ENCODE measurements around the gene NTRK2.

Gene NTRK2

DNA sequence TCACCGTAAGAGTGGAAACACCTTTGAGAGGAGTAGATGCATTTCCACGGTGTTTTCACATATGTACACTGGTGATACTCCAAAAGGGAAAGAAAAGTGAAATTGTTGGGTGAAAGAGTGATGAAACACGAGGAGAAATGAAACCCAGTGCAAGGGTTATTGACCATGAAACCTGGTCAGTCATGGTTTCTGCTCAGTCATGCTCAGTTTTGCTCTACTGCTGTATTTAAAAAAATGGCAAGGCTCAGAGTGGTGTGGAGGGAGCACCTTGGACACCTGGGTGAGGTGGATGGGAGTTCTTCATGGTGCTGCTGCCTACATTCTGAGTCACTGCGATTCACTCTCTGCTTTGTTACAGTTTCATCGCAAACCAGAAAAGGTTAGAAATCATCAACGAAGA lies 32.3 kb downstream of the NTRK2 start (continued):
- TF ChIP-seq, protein P1, sequence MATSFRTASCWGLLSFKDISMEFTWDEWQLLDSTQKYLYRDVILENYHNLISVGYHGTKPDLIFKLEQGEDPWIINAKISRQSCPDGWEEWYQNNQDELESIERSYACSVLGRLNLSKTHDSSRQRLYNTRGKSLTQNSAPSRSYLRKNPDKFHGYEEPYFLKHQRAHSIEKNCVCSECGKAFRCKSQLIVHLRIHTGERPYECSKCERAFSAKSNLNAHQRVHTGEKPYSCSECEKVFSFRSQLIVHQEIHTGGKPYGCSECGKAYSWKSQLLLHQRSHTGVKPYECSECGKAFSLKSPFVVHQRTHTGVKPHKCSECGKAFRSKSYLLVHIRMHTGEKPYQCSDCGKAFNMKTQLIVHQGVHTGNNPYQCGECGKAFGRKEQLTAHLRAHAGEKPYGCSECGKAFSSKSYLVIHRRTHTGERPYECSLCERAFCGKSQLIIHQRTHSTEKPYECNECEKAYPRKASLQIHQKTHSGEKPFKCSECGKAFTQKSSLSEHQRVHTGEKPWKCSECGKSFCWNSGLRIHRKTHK (tag by site-specific recombination; IDR thresholded peaks at IDR 0.05) = no peak
- TF ChIP-seq IKZF3 (tag by site-specific recombination; IDR thresholded peaks at IDR 0.05) = no peak

DNA sequence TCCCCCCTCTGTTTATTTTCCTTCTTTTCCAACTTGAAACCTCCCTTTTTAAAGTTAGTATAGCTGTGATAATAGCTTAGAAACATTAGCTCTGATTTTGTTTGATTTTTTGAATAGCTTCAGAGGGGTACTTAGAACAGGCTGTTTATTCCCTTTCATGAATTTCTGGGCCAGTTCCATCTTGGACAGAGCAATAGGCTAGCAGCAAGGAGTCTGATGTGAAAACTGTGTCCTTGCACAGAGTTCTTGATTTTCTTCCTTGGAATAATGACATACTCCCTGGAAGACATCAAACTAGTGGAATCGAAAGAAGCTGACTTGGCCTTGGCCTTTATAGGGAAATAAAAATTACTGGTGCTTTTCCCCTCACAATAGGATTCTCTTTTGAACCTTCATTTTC lies 32.9 kb downstream of the NTRK2 start:
- Histone ChIP-seq H3K9me3 (ENCODE audit: control insufficient read depth, insufficient read depth, low read depth, low read length) (no peaks in the 10 kb centered on the region), H3K27ac (ENCODE audit: extremely low read depth, low read depth, low read length) (no peak overlapping the region), H3K36me3 (ENCODE audit: control insufficient read depth in 2 of 2, insufficient read depth in 1 of 2, low read length in 2 of 2) (no peaks in the 10 kb centered on the region), H3K4me1 (ENCODE audit: control insufficient read depth, insufficient read depth, low read length) (no peaks in the 10 kb centered on the region), H3K4me3 (ENCODE audit: low read depth, low read length) (no peak overlapping the region)
- CTCF ChIA-PET = interaction anchor here (0.8 kb wide), 1 partner anchor 26 kb away, joined by 3 read pairs; no protein-coding TSS in a partner anchor
- POLR2A ChIA-PET = no interaction called here
- TF ChIP-seq ZNF112 (tag by site-specific recombination; IDR thresholded peaks at IDR 0.05) (no peak), SP3 (tag by site-specific recombination; IDR thresholded peaks at IDR 0.05) (no peak), SP7 (tag by site-specific recombination; IDR thresholded peaks at IDR 0.05) (no peak), KLF9 (tag by site-specific recombination; IDR thresholded peaks at IDR 0.05; ENCODE audit: low read depth) (no peak), ZNF433 (tag by site-specific recombination; IDR thresholded peaks at IDR 0.05; ENCODE audit: low read depth) (no peak), SP2 (tag by site-specific recombination; IDR thresholded peaks at IDR 0.05) (no peak), ZNF530 (tag by site-specific recombination; IDR thresholded peaks at IDR 0.05; ENCODE audit: low read depth) (no peak), ZNF792 (tag by site-specific recombination; IDR thresholded peaks at IDR 0.05) (no peak), ZNF558 (tag by site-specific recombination; IDR thresholded peaks at IDR 0.05) (no peak), TCF7L2 (IDR thresholded peaks at IDR 0.05; ENCODE audit: borderline replicate concordance, low read depth, low read length) (no peak), ZNF548 (tag by site-specific recombination; IDR thresholded peaks at IDR 0.05) (no peak), ZNF76 (tag by site-specific recombination; IDR thresholded peaks at IDR 0.05; ENCODE audit: borderline replicate concordance, low read depth) (no peak), ZNF223 (tag by site-specific recombination; IDR thresholded peaks at IDR 0.05) (no peak), ZNF221 (tag by site-specific recombination; IDR thresholded peaks at IDR 0.05; ENCODE audit: borderline replicate concordance) (no peak), ZNF394 (tag by site-specific recombination; IDR thresholded peaks at IDR 0.05; ENCODE audit: borderline replicate concordance) (no peak)
- TF ChIP-seq, protein P2, sequence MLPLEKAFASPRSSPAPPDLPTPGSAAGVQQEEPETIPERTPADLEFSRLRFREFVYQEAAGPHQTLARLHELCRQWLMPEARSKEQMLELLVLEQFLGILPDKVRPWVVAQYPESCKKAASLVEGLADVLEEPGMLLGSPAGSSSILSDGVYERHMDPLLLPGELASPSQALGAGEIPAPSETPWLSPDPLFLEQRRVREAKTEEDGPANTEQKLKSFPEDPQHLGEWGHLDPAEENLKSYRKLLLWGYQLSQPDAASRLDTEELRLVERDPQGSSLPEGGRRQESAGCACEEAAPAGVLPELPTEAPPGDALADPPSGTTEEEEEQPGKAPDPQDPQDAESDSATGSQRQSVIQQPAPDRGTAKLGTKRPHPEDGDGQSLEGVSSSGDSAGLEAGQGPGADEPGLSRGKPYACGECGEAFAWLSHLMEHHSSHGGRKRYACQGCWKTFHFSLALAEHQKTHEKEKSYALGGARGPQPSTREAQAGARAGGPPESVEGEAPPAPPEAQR (tag by site-specific recombination; IDR thresholded peaks at IDR 0.05) = no peak
- TF ChIP-seq, protein P3, sequence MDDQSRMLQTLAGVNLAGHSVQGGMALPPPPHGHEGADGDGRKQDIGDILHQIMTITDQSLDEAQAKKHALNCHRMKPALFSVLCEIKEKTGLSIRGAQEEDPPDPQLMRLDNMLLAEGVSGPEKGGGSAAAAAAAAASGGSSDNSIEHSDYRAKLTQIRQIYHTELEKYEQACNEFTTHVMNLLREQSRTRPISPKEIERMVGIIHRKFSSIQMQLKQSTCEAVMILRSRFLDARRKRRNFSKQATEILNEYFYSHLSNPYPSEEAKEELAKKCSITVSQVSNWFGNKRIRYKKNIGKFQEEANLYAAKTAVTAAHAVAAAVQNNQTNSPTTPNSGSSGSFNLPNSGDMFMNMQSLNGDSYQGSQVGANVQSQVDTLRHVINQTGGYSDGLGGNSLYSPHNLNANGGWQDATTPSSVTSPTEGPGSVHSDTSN (CRISPR knock-in tag; IDR thresholded peaks at IDR 0.05) = no peak
- TF ChIP-seq, protein P4, sequence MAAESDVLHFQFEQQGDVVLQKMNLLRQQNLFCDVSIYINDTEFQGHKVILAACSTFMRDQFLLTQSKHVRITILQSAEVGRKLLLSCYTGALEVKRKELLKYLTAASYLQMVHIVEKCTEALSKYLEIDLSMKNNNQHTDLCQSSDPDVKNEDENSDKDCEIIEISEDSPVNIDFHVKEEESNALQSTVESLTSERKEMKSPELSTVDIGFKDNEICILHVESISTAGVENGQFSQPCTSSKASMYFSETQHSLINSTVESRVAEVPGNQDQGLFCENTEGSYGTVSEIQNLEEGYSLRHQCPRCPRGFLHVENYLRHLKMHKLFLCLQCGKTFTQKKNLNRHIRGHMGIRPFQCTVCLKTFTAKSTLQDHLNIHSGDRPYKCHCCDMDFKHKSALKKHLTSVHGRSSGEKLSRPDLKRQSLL (tag by site-specific recombination; IDR thresholded peaks at IDR 0.05) = no peak

DNA sequence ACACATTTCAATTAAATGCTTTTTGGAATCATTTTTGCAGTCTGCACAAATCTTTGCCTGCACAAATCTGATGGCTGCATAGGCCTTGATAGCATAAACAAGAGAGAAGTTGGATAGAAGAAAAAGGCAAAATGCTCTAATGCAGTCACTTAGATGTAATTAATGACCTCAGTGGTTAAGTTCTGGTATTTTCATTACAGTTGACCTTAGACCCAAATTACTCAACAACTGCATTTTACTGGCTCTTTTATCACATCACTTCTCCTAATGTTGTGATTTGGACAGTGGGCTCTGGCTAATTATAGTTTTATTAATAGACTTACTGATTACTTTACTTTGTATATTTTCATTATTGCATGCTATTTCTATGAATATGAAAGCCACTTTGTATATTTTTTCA lies 34.3 kb downstream of the NTRK2 start:
- H3K9me3 ChIP-seq (ENCODE audit: control insufficient read depth, insufficient read depth, low read depth, low read length) = no peaks in the 10 kb centered on the region
- no peak overlapping the region for H3K27ac ChIP-seq (ENCODE audit: extremely low read depth, low read depth, low read length)
- TF ChIP-seq ZNF530 (tag by site-specific recombination; IDR thresholded peaks at IDR 0.05; ENCODE audit: low read depth) (no peak), ZNF843 (tag by site-specific recombination; IDR thresholded peaks at IDR 0.05) (0 out of 2 replicates have a peak, but pooled peaks have one; percentile 37), FEZF1 (tag by site-specific recombination; IDR thresholded peaks at IDR 0.05) (peak; percentile 56), ZNF132 (tag by site-specific recombination; IDR thresholded peaks at IDR 0.05; ENCODE audit: borderline replicate concordance) (no peak), BCL11A (tag by site-specific recombination; IDR thresholded peaks at IDR 0.05; ENCODE audit: low read depth) (no peak)
- TF ChIP-seq, protein P5, sequence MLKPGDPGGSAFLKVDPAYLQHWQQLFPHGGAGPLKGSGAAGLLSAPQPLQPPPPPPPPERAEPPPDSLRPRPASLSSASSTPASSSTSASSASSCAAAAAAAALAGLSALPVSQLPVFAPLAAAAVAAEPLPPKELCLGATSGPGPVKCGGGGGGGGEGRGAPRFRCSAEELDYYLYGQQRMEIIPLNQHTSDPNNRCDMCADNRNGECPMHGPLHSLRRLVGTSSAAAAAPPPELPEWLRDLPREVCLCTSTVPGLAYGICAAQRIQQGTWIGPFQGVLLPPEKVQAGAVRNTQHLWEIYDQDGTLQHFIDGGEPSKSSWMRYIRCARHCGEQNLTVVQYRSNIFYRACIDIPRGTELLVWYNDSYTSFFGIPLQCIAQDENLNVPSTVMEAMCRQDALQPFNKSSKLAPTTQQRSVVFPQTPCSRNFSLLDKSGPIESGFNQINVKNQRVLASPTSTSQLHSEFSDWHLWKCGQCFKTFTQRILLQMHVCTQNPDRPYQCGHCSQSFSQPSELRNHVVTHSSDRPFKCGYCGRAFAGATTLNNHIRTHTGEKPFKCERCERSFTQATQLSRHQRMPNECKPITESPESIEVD (tag by site-specific recombination; IDR thresholded peaks at IDR 0.05) = 0 out of 2 replicates have a peak, but pooled peaks have one; percentile 24
- ChIA-PET POLR2A (no interaction called here), CTCF (interaction anchor here (0.6 to 0.7 kb wide), 2 partner anchors 37 to 575 kb away, joined by 3 to 4 read pairs; no protein-coding TSS in a partner anchor)
- no peaks in the 10 kb centered on the region for H3K36me3 ChIP-seq (ENCODE audit: control insufficient read depth in 2 of 2, insufficient read depth in 1 of 2, low read length in 2 of 2)
- H3K4me3 ChIP-seq (ENCODE audit: low read depth, low read length) = no peak overlapping the region
- H3K4me1 ChIP-seq (ENCODE audit: control insufficient read depth, insufficient read depth, low read length) = no peaks in the 10 kb centered on the region

Measured in HEK293 (cell line).